PC-9 (cell line): Measurements from ENCODE around the gene LAD1. TPM values are rescaled to one million over a fixed set of nuclear protein-coding genes. Genes with fewer than 3 reads are reported as not detected.

Experiments
- BruUV-seq: library from RNA; stranded (reverse); fragments of 400-500 nt; replicated peaks from 2 replicates; lab custom pipeline; 2021; lab: Mats Ljungman, UMichigan
- CTCF ChIA-PET: fragments of 300-600 bp; sonication (Branson Sonifier 250); formaldehyde crosslinking; loops from one replicate; lab custom pipeline; 2022; ENCODE audit warnings: antibody characterized with exemption; lab: Charles Lee
- POLR2A ChIA-PET: fragments of 300-600 bp; sonication (Branson Sonifier 250); formaldehyde crosslinking; loops from one replicate; lab custom pipeline; 2022; ENCODE audit warnings: antibody characterized with exemption; ENCODE audit not compliant: unreplicated experiment; lab: Charles Lee
- DNase-seq, 2 experiments: peaks; one replicate each; pipeline versions ENCODE4 v3.0.0 to v3.0.0-alpha.2; 2015 to 2022; ENCODE audit warnings: mixed read lengths in 1 of 2
- H2AFZ ChIP-seq: fragments of 200-600 bp; sonication (generic); 2 replicates; pipeline ENCODE4 v1.8.1; 2017; ENCODE audit warnings: antibody characterized with exemption
- H3F3A ChIP-seq: fragments of 200-600 bp; sonication (generic); 2 replicates; pipeline ENCODE4 v1.8.1; 2017; ENCODE audit warnings: antibody characterized with exemption, mild to moderate bottlenecking, low read depth; ENCODE audit not compliant: insufficient read depth
- H3K27ac ChIP-seq: fragments of 200-600 bp; sonication (generic); 2 replicates; pipeline ENCODE4 v1.6.1; 2016; ENCODE audit warnings: mixed run types
- H3K27me3 ChIP-seq: fragments of 200-600 bp; sonication (generic); 2 replicates; pipeline ENCODE4 v1.6.1; 2016; ENCODE audit warnings: low read depth, mixed run types; ENCODE audit not compliant: insufficient read depth
- H3K36me3 ChIP-seq: fragments of 200-600 bp; sonication (generic); 2 replicates; pipeline ENCODE4 v1.6.1; 2016; ENCODE audit warnings: low read depth, mixed run types
- H3K4me1 ChIP-seq: fragments of 200-600 bp; sonication (generic); replicated peaks from 2 replicates; pipeline ENCODE4 v1.6.1; 2016; ENCODE audit warnings: mixed run types; ENCODE audit not compliant: insufficient read depth
- H3K4me2 ChIP-seq: fragments of 200-600 bp; sonication (generic); 2 replicates; pipeline ENCODE4 v1.6.1; 2017; ENCODE audit warnings: mixed run types
- H3K4me3 ChIP-seq: fragments of 200-600 bp; sonication (generic); 2 replicates; pipeline ENCODE4 v1.6.1; 2016; ENCODE audit warnings: mixed run types
- H3K79me2 ChIP-seq: fragments of 200-600 bp; sonication (generic); 2 replicates; pipeline ENCODE4 v1.6.1; 2017; ENCODE audit warnings: low read depth, mixed run types
- H3K9me2 ChIP-seq: fragments of 200-600 bp; sonication (generic); 2 replicates; pipeline ENCODE4 v1.8.1; 2017; ENCODE audit warnings: mild to moderate bottlenecking; ENCODE audit not compliant: insufficient read depth
- H3K9me3 ChIP-seq: fragments of 200-600 bp; sonication (generic); 2 replicates; pipeline ENCODE4 v1.8.1; 2016; ENCODE audit warnings: low read depth; ENCODE audit not compliant: insufficient read depth
- H4K20me1 ChIP-seq: fragments of 200-600 bp; sonication (generic); 2 replicates; pipeline ENCODE4 v1.8.1; 2017; ENCODE audit not compliant: insufficient read depth
- EZH2 ChIP-seq: fragments of 200-600 bp; sonication (generic); IDR thresholded peaks from 2 replicates; pipeline ENCODE4 v1.8.0; 2017; ENCODE audit warnings: antibody characterized with exemption, low read depth
- intact Hi-C: fragments of 100-400 bp; cut with micrococcal nuclease; formaldehyde crosslinking; loops from one replicate; pipeline ENCODE4 v1.10.0; 2022; ENCODE audit not compliant: unreplicated experiment
- total RNA-seq: library from RNA; stranded (reverse); gene quantifications from 2 replicates; pipeline ENCODE4 v1.2.3, GENCODE V29; 2021
- TF ChIP-seq, protein P1 (sequence below): fragments of 200-600 bp; sonication (generic); conservative IDR thresholded peaks from 2 replicates; pipeline ENCODE4 v1.6.1; 2017; ENCODE audit warnings: mixed run types, antibody characterized with exemption, mild to moderate bottlenecking, moderate library complexity

Gene LAD1
- total RNA-seq, 1 experiment from 2014 or later, result 54.7 TPM

DNA sequence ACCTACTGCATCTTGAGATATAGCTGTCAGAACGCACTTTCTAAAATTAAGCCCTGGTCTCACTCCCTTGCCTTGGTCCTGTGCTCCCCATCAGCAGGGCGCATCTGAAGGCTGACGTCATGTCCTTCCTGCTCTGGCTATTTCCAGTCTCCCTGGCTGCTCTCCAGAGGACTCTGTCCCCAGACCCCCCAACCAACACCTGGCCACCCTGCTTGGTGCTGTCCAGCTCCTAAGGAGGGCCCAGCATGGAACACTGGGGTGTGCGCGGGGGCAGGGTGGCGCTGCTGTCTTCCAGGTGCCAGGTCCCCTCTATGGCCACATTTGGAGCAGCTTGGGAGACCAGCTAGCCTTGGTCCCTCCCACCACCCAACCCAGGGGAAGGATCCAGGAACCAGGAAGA lies 29.9 kb downstream of the LAD1 start:
- ChIA-PET CTCF (no interaction called here), POLR2A (no interaction called here)

DNA sequence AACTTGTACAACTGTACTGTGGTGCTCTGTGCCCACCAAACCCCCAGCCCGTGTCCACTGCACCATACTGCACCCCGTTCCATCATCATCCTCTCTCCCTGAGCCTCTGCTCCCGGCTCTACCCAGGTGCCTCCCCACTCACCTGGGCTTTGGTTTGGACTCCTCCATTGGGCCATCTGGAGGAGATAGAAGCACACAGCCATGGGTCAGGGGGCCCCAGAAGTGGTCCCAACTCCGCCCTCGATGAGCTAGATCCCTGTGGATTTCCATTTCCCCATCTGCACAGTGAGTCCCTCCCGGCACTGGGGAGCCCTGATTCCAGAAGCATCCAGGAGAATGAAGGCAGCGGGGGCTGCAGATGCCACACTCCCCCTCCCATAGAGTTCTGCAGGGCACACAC lies 32.4 kb downstream of the LAD1 start:
- Histone ChIP-seq H3K27me3 (peaks cover 61% of the 10 kb centered on the region), H3F3A (no peaks in the 10 kb centered on the region), H3K36me3 (no peaks in the 10 kb centered on the region), H3K27ac (no peak overlapping the region), H3K79me2 (no peaks in the 10 kb centered on the region), H3K4me2 (no peak overlapping the region), H2AFZ (no peak overlapping the region), H3K4me3 (no peak overlapping the region), H4K20me1 (no peaks in the 10 kb centered on the region), H3K9me2 (no peaks in the 10 kb centered on the region), H3K4me1 (no peaks in the 10 kb centered on the region), H3K9me3 (no peaks in the 10 kb centered on the region)
- intact Hi-C loops, result no loop called here
- CTCF ChIA-PET, result no interaction called here
- TF ChIP-seq, protein P1, sequence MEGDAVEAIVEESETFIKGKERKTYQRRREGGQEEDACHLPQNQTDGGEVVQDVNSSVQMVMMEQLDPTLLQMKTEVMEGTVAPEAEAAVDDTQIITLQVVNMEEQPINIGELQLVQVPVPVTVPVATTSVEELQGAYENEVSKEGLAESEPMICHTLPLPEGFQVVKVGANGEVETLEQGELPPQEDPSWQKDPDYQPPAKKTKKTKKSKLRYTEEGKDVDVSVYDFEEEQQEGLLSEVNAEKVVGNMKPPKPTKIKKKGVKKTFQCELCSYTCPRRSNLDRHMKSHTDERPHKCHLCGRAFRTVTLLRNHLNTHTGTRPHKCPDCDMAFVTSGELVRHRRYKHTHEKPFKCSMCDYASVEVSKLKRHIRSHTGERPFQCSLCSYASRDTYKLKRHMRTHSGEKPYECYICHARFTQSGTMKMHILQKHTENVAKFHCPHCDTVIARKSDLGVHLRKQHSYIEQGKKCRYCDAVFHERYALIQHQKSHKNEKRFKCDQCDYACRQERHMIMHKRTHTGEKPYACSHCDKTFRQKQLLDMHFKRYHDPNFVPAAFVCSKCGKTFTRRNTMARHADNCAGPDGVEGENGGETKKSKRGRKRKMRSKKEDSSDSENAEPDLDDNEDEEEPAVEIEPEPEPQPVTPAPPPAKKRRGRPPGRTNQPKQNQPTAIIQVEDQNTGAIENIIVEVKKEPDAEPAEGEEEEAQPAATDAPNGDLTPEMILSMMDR, result no peak
- no peak for TF ChIP-seq EZH2
- POLR2A ChIA-PET, result no interaction called here
- BruUV-seq, result no TSS peak
- DNase-seq, result no peak

More for the DNA sequence above, 29.9 kb downstream of the LAD1 start:
- H3K4me3 ChIP-seq, result no peak overlapping the region
- no TSS peak for BruUV-seq
- H3K9me3 ChIP-seq, result no peaks in the 10 kb centered on the region
- DNase-seq, result no peak
- TF ChIP-seq, protein P1, result no peak
- no peak for TF ChIP-seq EZH2
- no peaks in the 10 kb centered on the region for H4K20me1 ChIP-seq
- H2AFZ ChIP-seq, result no peak overlapping the region
- H3K79me2 ChIP-seq, result no peaks in the 10 kb centered on the region
- H3K4me2 ChIP-seq, result no peak overlapping the region
- H3K27ac ChIP-seq, result no peak overlapping the region
- no peaks in the 10 kb centered on the region for H3K36me3 ChIP-seq
- peaks cover 86% of the 10 kb centered on the region for H3K27me3 ChIP-seq
- no peaks in the 10 kb centered on the region for H3K9me2 ChIP-seq
- intact Hi-C loops, result no loop called here
- no peaks in the 10 kb centered on the region for H3K4me1 ChIP-seq
- H3F3A ChIP-seq, result no peaks in the 10 kb centered on the region

DNA sequence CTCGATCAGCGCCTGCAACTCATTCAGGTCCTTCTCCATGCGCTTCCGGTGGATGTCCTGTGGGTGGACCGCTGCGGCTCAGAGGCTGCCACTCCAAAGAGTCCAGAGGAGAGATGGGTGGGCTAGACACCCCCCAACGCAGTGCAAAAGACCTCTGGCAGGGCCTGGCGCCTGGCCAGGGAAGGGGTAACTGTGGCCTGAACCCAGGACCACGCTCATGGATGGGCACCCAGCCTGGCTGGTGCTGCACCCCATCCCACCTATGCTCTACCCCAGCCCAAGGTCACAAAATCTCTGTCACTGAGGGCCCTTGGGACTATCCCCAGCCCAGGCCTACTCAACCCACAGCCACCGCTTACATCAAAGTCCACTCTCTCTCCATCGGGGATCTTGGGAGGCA lies 33.9 kb downstream of the LAD1 start:
- no peaks in the 10 kb centered on the region for H3K9me2 ChIP-seq
- TF ChIP-seq, protein P1, result no peak
- no peak for TF ChIP-seq EZH2
- peaks cover 47% of the 10 kb centered on the region for H3K27me3 ChIP-seq
- intact Hi-C loops, result no loop called here
- H3F3A ChIP-seq, result no peaks in the 10 kb centered on the region
- no peak overlapping the region for H2AFZ ChIP-seq
- ChIA-PET POLR2A (no interaction called here), CTCF (interaction anchor here (1.0 kb wide), 1 partner anchor 16 kb away, joined by 3 read pairs; no protein-coding TSS in a partner anchor)
- no peaks in the 10 kb centered on the region for H3K4me1 ChIP-seq
- DNase-seq, result no peak
- H3K9me3 ChIP-seq, result no peaks in the 10 kb centered on the region
- no peaks in the 10 kb centered on the region for H3K79me2 ChIP-seq
- no peaks in the 10 kb centered on the region for H3K36me3 ChIP-seq
- no peak overlapping the region for H3K4me3 ChIP-seq
- no peak overlapping the region for H3K27ac ChIP-seq
- no peak overlapping the region for H3K4me2 ChIP-seq
- no peaks in the 10 kb centered on the region for H4K20me1 ChIP-seq
- BruUV-seq, result no TSS peak
